ENCODE data around the gene HPX.
"Not testable (repeated sequence)": the region's sequence is repeated elsewhere in the genome, so short reads cannot be mapped to it uniquely, and the experiment has no call there.

The HPX gene

DNA sequence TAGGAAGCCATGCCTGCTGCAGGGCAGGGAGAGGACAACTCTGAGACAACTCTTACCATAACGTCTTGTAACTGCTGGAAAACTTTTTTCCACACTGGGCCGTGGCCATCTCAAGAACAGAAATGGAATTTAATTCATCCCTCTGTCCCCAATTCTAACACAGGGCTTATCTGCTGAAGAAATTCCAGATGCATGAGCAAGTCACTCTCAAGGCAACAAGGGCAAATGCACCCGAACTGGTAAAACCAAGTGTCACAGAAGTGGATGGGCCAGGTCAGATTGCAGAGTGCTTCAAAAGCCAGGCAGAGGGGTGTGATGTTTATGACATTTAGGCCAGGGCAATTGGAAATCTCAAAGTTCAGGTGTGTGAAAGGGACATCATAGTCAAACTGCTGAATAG lies 43.2 kb downstream of the HPX start:
- TF ChIP-seq, protein P1, sequence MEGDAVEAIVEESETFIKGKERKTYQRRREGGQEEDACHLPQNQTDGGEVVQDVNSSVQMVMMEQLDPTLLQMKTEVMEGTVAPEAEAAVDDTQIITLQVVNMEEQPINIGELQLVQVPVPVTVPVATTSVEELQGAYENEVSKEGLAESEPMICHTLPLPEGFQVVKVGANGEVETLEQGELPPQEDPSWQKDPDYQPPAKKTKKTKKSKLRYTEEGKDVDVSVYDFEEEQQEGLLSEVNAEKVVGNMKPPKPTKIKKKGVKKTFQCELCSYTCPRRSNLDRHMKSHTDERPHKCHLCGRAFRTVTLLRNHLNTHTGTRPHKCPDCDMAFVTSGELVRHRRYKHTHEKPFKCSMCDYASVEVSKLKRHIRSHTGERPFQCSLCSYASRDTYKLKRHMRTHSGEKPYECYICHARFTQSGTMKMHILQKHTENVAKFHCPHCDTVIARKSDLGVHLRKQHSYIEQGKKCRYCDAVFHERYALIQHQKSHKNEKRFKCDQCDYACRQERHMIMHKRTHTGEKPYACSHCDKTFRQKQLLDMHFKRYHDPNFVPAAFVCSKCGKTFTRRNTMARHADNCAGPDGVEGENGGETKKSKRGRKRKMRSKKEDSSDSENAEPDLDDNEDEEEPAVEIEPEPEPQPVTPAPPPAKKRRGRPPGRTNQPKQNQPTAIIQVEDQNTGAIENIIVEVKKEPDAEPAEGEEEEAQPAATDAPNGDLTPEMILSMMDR (IDR thresholded peaks at IDR 0.05; ENCODE audit: borderline replicate concordance, control extremely low read depth, extremely low read depth, insufficient read depth, missing control alignments), result no peak
- in situ Hi-C loops (cut with MboI; ENCODE audit: low sequenced_read_pairs, unreplicated experiment), result no loop called here
- DNase-seq (ENCODE audit: low spot score), result no peak

DNA sequence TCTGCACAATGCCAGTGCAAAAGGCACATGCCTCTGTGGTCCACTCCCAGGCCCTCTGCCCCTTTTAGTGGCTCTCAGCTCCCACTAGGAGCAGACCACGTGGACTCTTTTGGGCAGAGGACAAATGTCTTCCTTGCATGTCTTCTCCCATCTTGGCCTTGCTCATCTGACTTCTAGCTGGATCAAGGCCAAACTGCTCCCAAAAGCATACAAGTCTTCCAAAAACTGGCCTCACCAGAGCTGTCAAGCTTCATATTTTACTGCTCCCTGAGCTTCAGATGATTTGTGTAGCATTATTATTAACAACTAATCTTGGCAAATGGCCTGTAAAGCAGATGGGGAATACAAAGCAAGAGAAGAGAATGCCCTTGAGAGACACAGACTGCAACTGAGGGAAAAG lies 43.6 kb downstream of the HPX start:
- TF ChIP-seq, protein P1 (IDR thresholded peaks at IDR 0.05; ENCODE audit: borderline replicate concordance, control extremely low read depth, extremely low read depth, insufficient read depth, missing control alignments), result no peak
- in situ Hi-C loops (cut with MboI; ENCODE audit: low sequenced_read_pairs, unreplicated experiment), result no loop called here
- DNase-seq (ENCODE audit: low spot score), result no peak

DNA sequence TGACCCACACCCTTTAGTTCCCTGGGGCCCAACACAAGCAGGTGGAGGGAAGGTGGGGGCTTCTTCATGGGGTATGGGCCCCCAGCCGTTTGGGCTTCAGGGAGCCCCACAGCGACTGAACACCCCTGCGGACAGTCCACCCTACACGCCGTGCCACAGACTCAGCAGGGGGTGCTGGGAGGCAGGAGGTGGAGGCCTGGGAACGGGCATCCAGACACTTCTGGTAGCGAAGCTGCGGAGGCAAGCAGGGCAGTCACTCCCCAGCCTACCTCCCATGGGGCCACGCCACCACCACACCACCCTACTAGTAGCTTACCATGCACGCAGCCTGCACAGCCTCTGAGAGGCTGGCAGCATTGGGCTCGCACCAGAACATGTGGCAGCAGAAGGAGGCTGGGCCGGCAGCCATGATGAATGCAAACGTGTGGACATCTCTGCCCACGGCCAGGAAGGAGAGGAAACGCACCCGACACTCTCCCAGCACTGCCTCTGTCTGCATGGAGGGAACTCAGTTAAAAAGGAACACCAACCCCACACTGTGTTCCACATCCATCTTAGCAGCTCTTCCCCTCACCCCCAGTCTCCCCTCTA lies 45.2 kb downstream of the HPX start:
- TF ChIP-seq, protein P1 (IDR thresholded peaks at IDR 0.05; ENCODE audit: borderline replicate concordance, control extremely low read depth, extremely low read depth, insufficient read depth, missing control alignments), result no peak
- in situ Hi-C loops (cut with MboI; ENCODE audit: low sequenced_read_pairs, unreplicated experiment), result no loop called here
- no peak for DNase-seq (ENCODE audit: low spot score)

DNA sequence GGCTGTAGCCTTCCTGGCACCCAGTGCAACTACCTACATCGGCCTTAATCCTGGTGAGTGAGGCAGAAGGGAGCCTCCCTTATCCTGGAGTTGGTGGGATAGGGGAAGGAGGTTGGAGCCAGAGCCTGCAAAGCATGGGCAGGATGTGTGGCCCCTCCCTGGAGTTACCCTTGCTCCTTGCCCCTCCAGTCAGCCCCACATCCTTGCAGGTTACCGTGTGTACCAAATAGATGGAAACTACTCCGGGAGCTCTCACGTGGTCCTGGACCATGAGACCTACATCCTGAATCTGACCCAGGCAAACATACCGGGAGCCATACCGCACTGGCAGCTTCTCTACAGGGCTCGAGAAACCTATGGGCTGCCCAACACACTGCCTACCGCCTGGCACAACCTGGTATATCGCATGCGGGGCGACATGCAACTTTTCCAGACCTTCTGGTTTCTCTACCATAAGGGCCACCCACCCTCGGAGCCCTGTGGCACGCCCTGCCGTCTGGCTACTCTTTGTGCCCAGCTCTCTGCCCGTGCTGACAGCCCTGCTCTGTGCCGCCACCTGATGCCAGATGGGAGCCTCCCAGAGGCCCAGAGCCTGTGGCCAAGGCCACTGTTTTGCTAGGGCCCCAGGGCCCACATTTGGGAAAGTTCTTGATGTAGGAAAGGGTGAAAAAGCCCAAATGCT lies 46.7 kb downstream of the HPX start:
- DNase-seq (ENCODE audit: low spot score), result no peak
- TF ChIP-seq, protein P1 (IDR thresholded peaks at IDR 0.05; ENCODE audit: borderline replicate concordance, control extremely low read depth, extremely low read depth, insufficient read depth, missing control alignments), result no peak
- in situ Hi-C loops (cut with MboI; ENCODE audit: low sequenced_read_pairs, unreplicated experiment), result no loop called here

DNA sequence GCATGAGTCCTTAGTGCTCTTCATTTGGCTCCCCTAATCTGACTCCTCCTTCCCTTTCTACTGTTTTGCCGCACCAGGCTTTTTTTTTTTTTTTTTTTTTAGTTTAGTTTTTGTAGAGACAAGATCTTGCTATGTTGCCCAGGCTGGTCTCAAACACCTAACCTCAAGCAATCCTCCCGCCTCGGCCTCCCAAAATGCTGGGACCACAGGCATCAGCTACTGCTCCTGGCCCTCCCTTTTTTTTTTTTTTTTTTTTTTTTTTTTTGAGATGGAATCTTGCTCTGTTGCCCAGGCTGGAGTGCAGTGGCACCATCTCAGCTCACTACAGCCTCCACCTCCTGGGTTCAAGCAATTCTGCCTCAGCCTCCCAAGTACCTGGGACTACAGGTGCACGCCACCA lies 48.5 kb downstream of the HPX start:
- DNase-seq (ENCODE audit: low spot score); in situ Hi-C loops (cut with MboI; ENCODE audit: low sequenced_read_pairs, unreplicated experiment): not testable (repeated sequence)

DNA sequence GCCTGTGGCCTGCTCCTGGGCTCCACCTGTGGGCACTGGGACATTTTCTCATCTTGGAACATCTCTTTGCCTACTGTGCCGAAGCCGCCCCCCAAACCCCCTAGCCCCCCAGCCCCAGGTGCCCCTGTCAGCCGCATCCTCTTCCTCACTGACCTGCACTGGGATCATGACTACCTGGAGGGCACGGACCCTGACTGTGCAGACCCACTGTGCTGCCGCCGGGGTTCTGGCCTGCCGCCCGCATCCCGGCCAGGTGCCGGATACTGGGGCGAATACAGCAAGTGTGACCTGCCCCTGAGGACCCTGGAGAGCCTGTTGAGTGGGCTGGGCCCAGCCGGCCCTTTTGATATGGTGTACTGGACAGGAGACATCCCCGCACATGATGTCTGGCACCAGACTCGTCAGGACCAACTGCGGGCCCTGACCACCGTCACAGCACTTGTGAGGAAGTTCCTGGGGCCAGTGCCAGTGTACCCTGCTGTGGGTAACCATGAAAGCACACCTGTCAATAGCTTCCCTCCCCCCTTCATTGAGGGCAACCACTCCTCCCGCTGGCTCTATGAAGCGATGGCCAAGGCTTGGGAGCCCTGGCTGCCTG lies 49.2 kb downstream of the HPX start:
- in situ Hi-C loops (cut with MboI; ENCODE audit: low sequenced_read_pairs, unreplicated experiment), result no loop called here
- TF ChIP-seq, protein P1 (IDR thresholded peaks at IDR 0.05; ENCODE audit: borderline replicate concordance, control extremely low read depth, extremely low read depth, insufficient read depth, missing control alignments), result no peak
- DNase-seq (ENCODE audit: low spot score), result no peak

Data from GM13976 (cell line).